GM23338 (cell line): Measurements from ENCODE around the gene RPL22.

Experiments used
- EZH2phosphoT487 ChIP-seq: fragments of 200-600 bp; sonication (generic); IDR thresholded peaks from one replicate; pipeline ENCODE4 v1.8.1; 2018; ENCODE audit warnings: antibody characterized with exemption; ENCODE audit not compliant: unreplicated experiment
- JUNB ChIP-seq: IDR thresholded peaks from one replicate; pipeline ENCODE4 v1.6.1; 2016; ENCODE audit warnings: antibody characterized with exemption; ENCODE audit not compliant: unreplicated experiment
- POLR2AphosphoS5 ChIP-seq: IDR thresholded peaks from 2 replicates; pipeline ENCODE4 v1.6.1; 2016; ENCODE audit warnings: antibody characterized with exemption, low read depth
- TF ChIP-seq, protein P1 (sequence below), 2 experiments: fragments of 200-600 bp in 1 of 2; sonication (generic) in 1 of 2; conservative IDR thresholded peaks; 2 replicates each; pipeline versions ENCODE4 v1.5.1 to v1.6.1; 2016 to 2017; ENCODE audit warnings: antibody characterized with exemption in 2 of 2, low read depth in 2 of 2, mild to moderate bottlenecking in 2 of 2, moderate library complexity in 1 of 2
- TF ChIP-seq, protein P2 (sequence below): IDR thresholded peaks from one replicate; pipeline ENCODE4 v1.6.1; 2018; ENCODE audit warnings: antibody characterized with exemption; ENCODE audit not compliant: unreplicated experiment

GRCh38 chr1:6163973-6164617, 35.3 kb downstream of the RPL22 start:
- TF ChIP-seq POLR2AphosphoS5, result no peak
- TF ChIP-seq, protein P1, sequence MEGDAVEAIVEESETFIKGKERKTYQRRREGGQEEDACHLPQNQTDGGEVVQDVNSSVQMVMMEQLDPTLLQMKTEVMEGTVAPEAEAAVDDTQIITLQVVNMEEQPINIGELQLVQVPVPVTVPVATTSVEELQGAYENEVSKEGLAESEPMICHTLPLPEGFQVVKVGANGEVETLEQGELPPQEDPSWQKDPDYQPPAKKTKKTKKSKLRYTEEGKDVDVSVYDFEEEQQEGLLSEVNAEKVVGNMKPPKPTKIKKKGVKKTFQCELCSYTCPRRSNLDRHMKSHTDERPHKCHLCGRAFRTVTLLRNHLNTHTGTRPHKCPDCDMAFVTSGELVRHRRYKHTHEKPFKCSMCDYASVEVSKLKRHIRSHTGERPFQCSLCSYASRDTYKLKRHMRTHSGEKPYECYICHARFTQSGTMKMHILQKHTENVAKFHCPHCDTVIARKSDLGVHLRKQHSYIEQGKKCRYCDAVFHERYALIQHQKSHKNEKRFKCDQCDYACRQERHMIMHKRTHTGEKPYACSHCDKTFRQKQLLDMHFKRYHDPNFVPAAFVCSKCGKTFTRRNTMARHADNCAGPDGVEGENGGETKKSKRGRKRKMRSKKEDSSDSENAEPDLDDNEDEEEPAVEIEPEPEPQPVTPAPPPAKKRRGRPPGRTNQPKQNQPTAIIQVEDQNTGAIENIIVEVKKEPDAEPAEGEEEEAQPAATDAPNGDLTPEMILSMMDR (conservative IDR thresholded peaks at IDR 0.05; ENCODE audit: low read depth in 2 of 2), result no peak
- TF ChIP-seq, protein P2, sequence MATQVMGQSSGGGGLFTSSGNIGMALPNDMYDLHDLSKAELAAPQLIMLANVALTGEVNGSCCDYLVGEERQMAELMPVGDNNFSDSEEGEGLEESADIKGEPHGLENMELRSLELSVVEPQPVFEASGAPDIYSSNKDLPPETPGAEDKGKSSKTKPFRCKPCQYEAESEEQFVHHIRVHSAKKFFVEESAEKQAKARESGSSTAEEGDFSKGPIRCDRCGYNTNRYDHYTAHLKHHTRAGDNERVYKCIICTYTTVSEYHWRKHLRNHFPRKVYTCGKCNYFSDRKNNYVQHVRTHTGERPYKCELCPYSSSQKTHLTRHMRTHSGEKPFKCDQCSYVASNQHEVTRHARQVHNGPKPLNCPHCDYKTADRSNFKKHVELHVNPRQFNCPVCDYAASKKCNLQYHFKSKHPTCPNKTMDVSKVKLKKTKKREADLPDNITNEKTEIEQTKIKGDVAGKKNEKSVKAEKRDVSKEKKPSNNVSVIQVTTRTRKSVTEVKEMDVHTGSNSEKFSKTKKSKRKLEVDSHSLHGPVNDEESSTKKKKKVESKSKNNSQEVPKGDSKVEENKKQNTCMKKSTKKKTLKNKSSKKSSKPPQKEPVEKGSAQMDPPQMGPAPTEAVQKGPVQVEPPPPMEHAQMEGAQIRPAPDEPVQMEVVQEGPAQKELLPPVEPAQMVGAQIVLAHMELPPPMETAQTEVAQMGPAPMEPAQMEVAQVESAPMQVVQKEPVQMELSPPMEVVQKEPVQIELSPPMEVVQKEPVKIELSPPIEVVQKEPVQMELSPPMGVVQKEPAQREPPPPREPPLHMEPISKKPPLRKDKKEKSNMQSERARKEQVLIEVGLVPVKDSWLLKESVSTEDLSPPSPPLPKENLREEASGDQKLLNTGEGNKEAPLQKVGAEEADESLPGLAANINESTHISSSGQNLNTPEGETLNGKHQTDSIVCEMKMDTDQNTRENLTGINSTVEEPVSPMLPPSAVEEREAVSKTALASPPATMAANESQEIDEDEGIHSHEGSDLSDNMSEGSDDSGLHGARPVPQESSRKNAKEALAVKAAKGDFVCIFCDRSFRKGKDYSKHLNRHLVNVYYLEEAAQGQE, result no peak
- TF ChIP-seq EZH2phosphoT487, result no peak
- no peak for TF ChIP-seq JUNB
